Neuronal stem cell (in vitro differentiated cells): ENCODE data around the gene SLC12A6.

Experiments used
- DNase-seq: peaks from one replicate; pipeline ENCODE4 v3.0.0-alpha.2; 2013; ENCODE audit warnings: low spot score
- H2AFZ ChIP-seq: one replicate; pipeline ENCODE4 v1.6.1; 2013; ENCODE audit warnings: mild to moderate bottlenecking, low read length, inconsistent platforms
- H2AK5ac ChIP-seq: 2 replicates; pipeline ENCODE4 v1.6.1; 2013; ENCODE audit warnings: low read depth, mild to moderate bottlenecking, inconsistent platforms, low read length, moderate library complexity, mixed read lengths
- H2BK120ac ChIP-seq: 2 replicates; pipeline ENCODE4 v1.6.1; 2013; ENCODE audit warnings: low read depth, mild to moderate bottlenecking, inconsistent platforms, low read length, moderate library complexity, mixed read lengths
- H2BK12ac ChIP-seq: one replicate; pipeline ENCODE4 v1.6.1; 2013; ENCODE audit warnings: low read length, inconsistent platforms
- H2BK15ac ChIP-seq: 2 replicates; pipeline ENCODE4 v1.6.1; 2013; ENCODE audit warnings: mild to moderate bottlenecking, low read length, inconsistent platforms, mixed read lengths
- H2BK5ac ChIP-seq: one replicate; pipeline ENCODE4 v1.6.1; 2013; ENCODE audit warnings: inconsistent platforms, mild to moderate bottlenecking, low read length, moderate library complexity
- H3K14ac ChIP-seq: one replicate; pipeline ENCODE4 v1.6.1; 2013; ENCODE audit warnings: low read length, inconsistent platforms
- H3K18ac ChIP-seq: 2 replicates; pipeline ENCODE4 v1.6.1; 2013; ENCODE audit warnings: low read length, inconsistent platforms
- H3K23ac ChIP-seq: 2 replicates; pipeline ENCODE4 v1.6.1; 2013; ENCODE audit warnings: low read depth, mild to moderate bottlenecking, mixed read lengths, low read length, inconsistent platforms; ENCODE audit not compliant: poor library complexity
- H3K27ac ChIP-seq: replicated peaks from 3 replicates; pipeline ENCODE4 v1.5.1; 2013; ENCODE audit warnings: low read length, inconsistent platforms
- H3K27me3 ChIP-seq, 3 experiments: 2 replicates each; pipeline ENCODE4 v1.6.1; 2013; ENCODE audit warnings: low read length in 3 of 3, mild to moderate bottlenecking in 2 of 3, inconsistent platforms in 1 of 3, low read depth in 1 of 3, mixed read lengths in 1 of 3, moderate library complexity in 1 of 3; ENCODE audit not compliant: control insufficient read depth in 3 of 3, insufficient read depth in 3 of 3
- H3K36me3 ChIP-seq, 2 donors: replicated peaks in 1 of 2; 2 replicates each; pipeline ENCODE4 v1.6.1; 2013; ENCODE audit warnings: low read length in 2 of 2; ENCODE audit not compliant: control insufficient read depth in 2 of 2, insufficient read depth in 2 of 2
- H3K4ac ChIP-seq: 2 replicates; pipeline ENCODE4 v1.6.1; 2013; ENCODE audit warnings: inconsistent platforms, mild to moderate bottlenecking, low read length, moderate library complexity
- H3K4me1 ChIP-seq, 2 donors: 1 replicate in 1 of 2; 2 replicates in 1 of 2; pipeline ENCODE4 v1.6.1; 2013; ENCODE audit warnings: low read length in 2 of 2, low read depth in 1 of 2; ENCODE audit not compliant: control insufficient read depth in 2 of 2, insufficient read depth in 1 of 2
- H3K4me2 ChIP-seq: one replicate; pipeline ENCODE4 v1.6.1; 2013; ENCODE audit warnings: mild to moderate bottlenecking, low read length, inconsistent platforms; ENCODE audit not compliant: insufficient read depth, poor library complexity, severe bottlenecking
- H3K4me3 ChIP-seq, 2 donors: 2 replicates each; pipeline ENCODE4 v1.5.1; 2013; ENCODE audit warnings: low read length in 2 of 2, mild to moderate bottlenecking in 2 of 2, inconsistent platforms in 1 of 2, moderate library complexity in 1 of 2
- H3K79me1 ChIP-seq: one replicate; pipeline ENCODE4 v1.6.1; 2013; ENCODE audit warnings: low read depth, mild to moderate bottlenecking, inconsistent platforms, low read length, moderate library complexity
- H3K9ac ChIP-seq: one replicate; pipeline ENCODE4 v1.6.1; 2013; ENCODE audit warnings: mild to moderate bottlenecking, low read depth, low read length, inconsistent platforms; ENCODE audit not compliant: poor library complexity
- H3K9me3 ChIP-seq, 2 donors: replicated peaks in 1 of 2; 2 replicates each; pipeline versions ENCODE3 to v1.6.1; 2013; ENCODE audit warnings: low read length in 2 of 2, mild to moderate bottlenecking in 2 of 2, inconsistent platforms in 1 of 2, low read depth in 1 of 2, mixed read lengths in 1 of 2, moderate library complexity in 1 of 2; ENCODE audit not compliant: control insufficient read depth in 2 of 2, insufficient read depth in 1 of 2
- H4K8ac ChIP-seq: one replicate; pipeline ENCODE4 v1.6.1; 2013; ENCODE audit warnings: low read depth, mild to moderate bottlenecking, inconsistent platforms, low read length, moderate library complexity
- H4K91ac ChIP-seq: one replicate; pipeline ENCODE4 v1.6.1; 2013; ENCODE audit warnings: low read length, low read depth, mild to moderate bottlenecking, inconsistent platforms; ENCODE audit not compliant: poor library complexity
- WGBS, 2 donors: extraction: QIAGEN DNeasy Blood & Tissue Kit; methylation state at CpG; one replicate each; pipeline ENCODE4 v1.1.7; 2013; ENCODE audit warnings: missing lambda C conversion rate in 2 of 2, mixed read lengths in 1 of 2; ENCODE audit not compliant: insufficient read length in 2 of 2, insufficient replicate concordance in 1 of 2; ENCODE audit errors: extremely low coverage in 2 of 2; 5-methylcytosine and 5-hydroxymethylcytosine counted together

SLC12A6 gene

GRCh38 chr15:34314491-34315490, 22.8 kb downstream of the SLC12A6 start:
- Histone ChIP-seq H4K91ac (no peak overlapping the region), H3K9ac (no peak overlapping the region), H2AFZ (no peak overlapping the region), H3K27ac (no peak overlapping the region), H3K14ac (no peak overlapping the region), H3K9me3 (no peaks in the 10 kb centered on the region), H3K36me3 (no peaks in the 10 kb centered on the region), H4K8ac (no peak overlapping the region), H2BK15ac (no peak overlapping the region), H2BK5ac (no peak overlapping the region), H3K23ac (no peak overlapping the region), H3K27me3 (no peaks in the 10 kb centered on the region), H2AK5ac (no peak overlapping the region), H2BK12ac (no peak overlapping the region), H3K4me2 (no peak overlapping the region), H3K79me1 (no peaks in the 10 kb centered on the region), H3K18ac (no peak overlapping the region), H3K4me1 (peaks cover 0 to 2% of the 10 kb centered on the region in 2 donors), H3K4me3 (no peak overlapping the region), H2BK120ac (no peak overlapping the region), H3K4ac (no peak overlapping the region)
- no CpG with 5 or more reads among the region's 3 CpGs for WGBS, 2 donors
- no peak for DNase-seq

- H3K79me1 ChIP-seq = no peaks in the 10 kb centered on the region
- DNase-seq = no peak
- H3K27ac ChIP-seq = no peak overlapping the region
- no peak overlapping the region for H3K9ac ChIP-seq
- H2AK5ac ChIP-seq = no peak overlapping the region
- no peaks in the 10 kb centered on the region for H3K9me3 ChIP-seq
- H3K36me3 ChIP-seq = no peaks in the 10 kb centered on the region
- H2BK120ac ChIP-seq = no peak overlapping the region
- no peaks in the 10 kb centered on the region for H3K27me3 ChIP-seq
- H3K4me3 ChIP-seq = no peak overlapping the region
- no peak overlapping the region for H3K23ac ChIP-seq
- no peak overlapping the region for H2BK5ac ChIP-seq
- no peak overlapping the region for H4K8ac ChIP-seq
- no peak overlapping the region for H3K14ac ChIP-seq
- no peak overlapping the region for H4K91ac ChIP-seq
- H2BK12ac ChIP-seq = no peak overlapping the region
- no peak overlapping the region for H3K18ac ChIP-seq
- no CpG with 5 or more reads among the region's 1 CpG for WGBS, 2 donors
- no peak overlapping the region for H2BK15ac ChIP-seq
- no peak overlapping the region for H3K4me2 ChIP-seq
- H3K4ac ChIP-seq = no peak overlapping the region
- H3K4me1 ChIP-seq = no peaks in the 10 kb centered on the region
- no peak overlapping the region for H2AFZ ChIP-seq
Observed at GRCh38 chr15:34311563-34311962, 26.0 kb downstream of the SLC12A6 start.

- H2AK5ac ChIP-seq = no peak overlapping the region
- H2AFZ ChIP-seq = no peak overlapping the region
- no peak overlapping the region for H3K27ac ChIP-seq
- H3K4me3 ChIP-seq = no peak overlapping the region
- no peak overlapping the region for H2BK12ac ChIP-seq
- H2BK120ac ChIP-seq = no peak overlapping the region
- no peak overlapping the region for H3K23ac ChIP-seq
- no peak overlapping the region for H2BK5ac ChIP-seq
- no peak overlapping the region for H4K8ac ChIP-seq
- no peaks in the 10 kb centered on the region for H3K79me1 ChIP-seq
- no peak for DNase-seq
- no peak overlapping the region for H3K9ac ChIP-seq
- no peak overlapping the region for H2BK15ac ChIP-seq
- H4K91ac ChIP-seq = no peak overlapping the region
- no peaks in the 10 kb centered on the region for H3K4me1 ChIP-seq
- no peak overlapping the region for H3K18ac ChIP-seq
- H3K14ac ChIP-seq = no peak overlapping the region
- H3K9me3 ChIP-seq = no peaks in the 10 kb centered on the region
- H3K4me2 ChIP-seq = no peak overlapping the region
- H3K4ac ChIP-seq = no peak overlapping the region
- no peaks in the 10 kb centered on the region for H3K27me3 ChIP-seq
- no peaks in the 10 kb centered on the region for H3K36me3 ChIP-seq
Observed at GRCh38 chr15:34304613-34305012, 33.0 kb downstream of the SLC12A6 start.

- H3K79me1 ChIP-seq = no peaks in the 10 kb centered on the region
- no peak overlapping the region for H2BK120ac ChIP-seq
- H4K91ac ChIP-seq = no peak overlapping the region
- no peaks in the 10 kb centered on the region for H3K4me1 ChIP-seq
- H3K23ac ChIP-seq = no peak overlapping the region
- H3K9ac ChIP-seq = no peak overlapping the region
- H2AFZ ChIP-seq = no peak overlapping the region
- H3K18ac ChIP-seq = no peak overlapping the region
- no peak for DNase-seq
- H3K27me3 ChIP-seq = no peaks in the 10 kb centered on the region
- no peak overlapping the region for H4K8ac ChIP-seq
- H3K4me3 ChIP-seq = no peak overlapping the region
- no peak overlapping the region for H2BK5ac ChIP-seq
- H3K4ac ChIP-seq = no peak overlapping the region
- no peak overlapping the region for H2BK15ac ChIP-seq
- H3K4me2 ChIP-seq = no peak overlapping the region
- no peak overlapping the region for H3K14ac ChIP-seq
- no CpG with 5 or more reads among the region's 3 CpGs for WGBS, 2 donors
- no peak overlapping the region for H2AK5ac ChIP-seq
- no peak overlapping the region for H2BK12ac ChIP-seq
- no peak overlapping the region for H3K27ac ChIP-seq
- H3K9me3 ChIP-seq = no peaks in the 10 kb centered on the region
- H3K36me3 ChIP-seq = no peaks in the 10 kb centered on the region
Observed at GRCh38 chr15:34301058-34301457, 36.5 kb downstream of the SLC12A6 start.
